ENCODE data around the gene HMGN2.

GRCh38 chr1:26440259-26440658, 32.0 kb upstream of the HMGN2 start:
- TF ChIP-seq CTCF (IDR thresholded peaks at IDR 0.05), result no peak
- no peak for TF ChIP-seq POLR2A (IDR thresholded peaks at IDR 0.05)
- no peak for TF ChIP-seq POLR2AphosphoS5 (IDR thresholded peaks at IDR 0.05)
- TF ChIP-seq EP300 (IDR thresholded peaks at IDR 0.05), result no peak

All from sigmoid colon (tissue), 4 donors.